NCI-H82 treated with DMSO at 0.1 percent for 48 hours (cell line): ENCODE results near the gene FGL2.
"Not testable (repeated sequence)": the region's sequence is repeated elsewhere in the genome, so short reads cannot be mapped to it uniquely, and the experiment has no call there.

ENCODE experiments used
- DNase-seq: peaks from one replicate; lab custom pipeline; 2025; ENCODE audit not compliant: unreplicated experiment; lab: John Stamatoyannopoulos, UW

The FGL2 gene

GRCh38 chr7:77199013-77199966 lies at the start of gene FGL2:
Gene FGL2 (minus strand): TSS chr7:77199819. CDS start chr7:77199793, 26 bp downstream.
- no peak for DNase-seq

- DNase-seq: no peak
These were observed 48.5 kb upstream of the FGL2 start for GRCh38 chr7:77248154-77248553.

DNA sequence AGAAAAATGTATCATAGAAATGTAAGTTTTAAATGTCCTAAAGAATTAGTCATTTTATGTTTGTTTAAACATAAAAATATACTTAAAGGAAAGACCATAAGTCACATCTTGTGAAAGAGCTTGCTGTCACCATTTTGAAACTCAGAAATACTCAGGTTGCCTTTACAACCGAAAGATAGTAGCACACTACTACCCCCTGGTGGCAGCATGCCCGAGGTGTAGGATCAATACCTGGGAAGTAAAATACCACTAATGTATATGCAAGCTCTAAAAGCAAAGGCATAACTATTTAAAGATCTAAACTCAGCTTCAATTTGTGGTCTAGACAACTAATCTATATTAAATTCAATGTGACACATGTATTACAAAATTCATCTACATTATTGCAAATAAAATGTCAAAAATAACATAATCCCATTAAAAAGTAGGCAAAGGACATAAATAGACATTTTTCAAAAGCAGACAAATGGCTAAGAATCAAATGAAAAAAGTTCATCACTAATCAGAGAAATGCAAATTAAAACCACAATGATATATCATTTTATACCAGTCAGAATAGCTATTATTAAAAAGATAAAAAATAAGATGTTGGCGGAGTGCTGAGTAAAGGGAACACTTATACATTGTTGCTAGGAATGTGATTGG lies 47.7 kb upstream of the FGL2 start:
- DNase-seq: peak; percentile 33

GRCh38 chr7:77246026-77246640 lies 46.5 kb upstream of the FGL2 start:
- DNase-seq: no peak

DNA sequence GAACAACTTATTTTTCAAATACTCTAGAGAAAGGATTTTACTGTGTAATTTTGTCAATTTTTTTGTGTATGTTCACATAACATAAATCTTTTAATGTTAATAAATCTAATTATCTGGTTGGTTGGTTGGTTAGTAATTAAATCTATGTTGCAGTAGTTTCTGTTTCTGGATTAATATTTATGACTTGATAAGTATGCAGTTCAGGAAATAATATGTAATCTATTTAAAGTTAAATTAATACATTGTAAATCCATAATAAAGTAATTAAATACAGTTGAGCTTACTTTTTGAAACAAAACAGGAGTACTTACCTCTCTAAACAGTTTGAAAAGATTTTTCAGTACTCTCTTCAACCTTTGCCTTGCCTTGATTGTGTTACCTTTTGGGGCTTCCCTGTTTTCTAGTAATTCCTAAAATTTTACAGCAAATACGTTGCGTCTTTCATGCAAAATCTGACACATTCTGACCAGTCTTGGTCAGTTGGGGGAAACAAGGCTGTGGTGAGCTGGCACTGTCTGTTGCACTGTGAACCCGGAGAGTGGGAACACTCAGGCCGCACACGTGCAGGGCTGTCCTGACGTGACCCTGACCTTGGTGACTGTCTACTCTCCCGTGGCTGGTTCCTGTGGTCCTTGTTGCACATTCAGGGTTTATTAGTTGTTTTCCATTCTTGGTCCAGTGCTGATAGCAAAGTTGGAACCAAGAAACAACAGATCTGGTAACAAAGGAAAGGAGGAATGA lies 45.6 kb upstream of the FGL2 start:
- no peak for DNase-seq

GRCh38 chr7:77244222-77244934 lies 44.8 kb upstream of the FGL2 start:
- no peak for DNase-seq

DNA sequence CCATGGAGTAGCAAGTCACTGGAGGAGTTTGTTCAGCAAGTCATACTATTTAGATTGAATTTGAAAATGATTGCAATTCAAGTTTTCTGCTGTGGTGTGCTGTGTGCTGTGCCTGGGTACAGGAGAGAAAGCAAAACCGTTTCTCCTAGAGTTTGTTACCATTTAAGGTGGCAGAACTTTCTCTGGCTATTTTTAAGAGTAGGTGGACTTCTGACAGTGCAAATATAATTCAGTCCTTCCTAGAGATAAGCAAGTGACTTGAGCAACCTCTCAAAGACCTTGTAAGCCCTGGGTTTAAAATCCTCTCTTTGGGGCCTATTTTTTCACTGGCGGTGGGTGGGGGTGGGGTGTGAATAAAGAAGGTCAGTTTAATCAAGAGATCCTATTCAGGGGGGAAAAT lies 42.9 kb upstream of the FGL2 start:
- DNase-seq: no peak

- DNase-seq: no peak
These were observed 42.4 kb upstream of the FGL2 start for GRCh38 chr7:77242068-77242467.

- DNase-seq: no peak
These were observed 39.9 kb upstream of the FGL2 start for GRCh38 chr7:77239471-77239870.

DNA sequence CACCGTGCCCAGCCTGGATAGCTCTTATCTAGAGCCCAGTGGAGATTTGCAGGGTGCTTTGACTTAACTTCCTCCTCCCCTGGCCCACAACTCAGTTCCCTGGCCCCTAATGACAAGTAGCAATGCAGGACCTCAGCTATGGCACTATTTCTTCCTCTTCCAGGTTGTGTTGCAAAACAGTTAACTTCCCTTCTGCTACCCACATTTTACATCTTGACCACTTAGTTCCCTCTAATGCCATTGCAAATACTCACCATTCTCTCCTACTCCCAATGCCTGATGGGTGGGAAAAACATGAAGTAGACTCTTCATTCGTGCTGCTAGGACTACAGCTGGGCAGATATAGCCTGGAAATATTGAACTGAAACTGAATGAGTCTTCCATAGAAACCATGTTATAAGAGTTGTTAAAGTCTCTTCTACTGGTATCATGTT lies 39.1 kb upstream of the FGL2 start:
- no peak for DNase-seq

DNA sequence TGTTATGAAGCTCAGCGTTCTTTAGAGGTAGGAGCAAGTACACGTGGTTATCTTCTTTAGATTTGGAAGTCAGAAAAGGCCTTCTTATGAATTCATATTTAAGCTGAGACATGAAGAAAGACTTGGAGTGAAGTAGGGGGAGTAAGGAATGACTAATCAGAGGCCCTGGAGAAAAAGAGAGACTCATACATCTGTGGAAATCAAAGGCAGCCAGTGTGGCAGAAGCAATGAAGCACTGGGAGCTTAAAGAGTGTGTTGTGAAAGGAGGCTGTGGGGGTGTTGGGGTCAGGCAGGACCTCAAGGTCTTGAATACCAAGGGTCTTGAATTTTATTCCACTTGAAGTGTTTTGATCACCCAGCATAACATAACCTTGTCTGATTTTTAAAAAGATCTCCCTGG lies 35.7 kb upstream of the FGL2 start:
- no peak for DNase-seq

DNA sequence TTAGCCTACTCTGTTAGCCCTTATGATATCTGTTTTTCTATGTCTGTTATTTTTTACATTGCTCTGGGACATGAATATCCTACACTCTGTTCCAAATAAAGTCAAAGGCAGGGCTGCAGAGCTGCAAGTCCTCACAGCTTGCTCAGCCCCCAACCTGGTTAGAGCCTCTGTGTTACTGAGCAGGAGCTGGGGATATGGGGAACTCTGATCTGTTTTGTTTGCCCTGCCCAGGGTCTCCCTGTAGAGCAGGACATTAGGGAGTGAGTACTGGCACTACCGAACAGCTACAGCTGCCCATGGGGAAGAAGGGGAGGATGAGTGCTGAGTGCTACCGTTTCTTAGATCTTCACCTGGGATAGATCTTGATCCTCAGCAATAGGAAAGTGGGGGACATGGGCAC lies 32.8 kb upstream of the FGL2 start:
- DNase-seq: no peak

GRCh38 chr7:77228795-77229194 lies 29.2 kb upstream of the FGL2 start:
- not testable (repeated sequence) for DNase-seq

DNA sequence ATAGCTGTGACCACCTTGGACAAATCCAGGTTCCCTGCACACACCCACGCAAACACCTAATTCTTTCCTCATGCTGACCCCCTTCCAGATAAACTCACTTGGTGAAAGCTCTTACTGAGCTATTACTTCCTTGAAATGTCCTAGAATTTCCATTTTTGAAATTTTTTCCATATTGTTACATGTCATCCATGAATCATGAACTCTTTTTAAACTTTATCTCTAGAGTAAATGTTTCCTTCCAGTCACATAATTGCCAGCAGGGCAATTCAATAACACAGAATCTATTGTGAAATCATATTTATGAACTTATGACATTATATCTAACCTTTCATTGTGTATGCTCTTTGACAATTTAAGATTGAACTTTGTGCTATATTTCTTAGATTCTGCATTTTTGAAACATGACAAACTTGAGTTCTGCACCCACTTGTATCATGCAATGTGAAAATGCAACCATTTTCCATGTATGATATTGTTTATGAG lies 26.8 kb upstream of the FGL2 start:
- no peak for DNase-seq

GRCh38 chr7:77223261-77223660 lies 23.6 kb upstream of the FGL2 start:
- DNase-seq: no peak

DNA sequence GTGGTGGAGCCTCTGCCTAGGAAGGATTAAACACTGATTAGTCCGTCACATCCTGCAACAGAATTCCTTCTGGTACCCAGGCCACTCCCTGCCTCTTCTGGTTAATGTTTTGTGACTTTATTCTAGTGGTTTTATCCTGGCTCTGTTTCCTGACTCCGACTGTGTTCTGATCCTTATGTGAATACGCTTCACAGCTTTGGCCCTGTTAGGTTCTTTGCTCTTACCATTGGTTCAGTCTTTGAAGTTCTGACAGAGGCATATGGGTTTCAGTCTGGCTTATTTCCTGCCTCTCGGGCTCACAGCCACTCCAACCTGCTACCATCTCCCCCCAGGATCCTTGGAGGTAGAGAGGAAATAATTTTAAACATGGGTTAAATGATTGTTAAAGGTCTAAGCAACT lies 23.2 kb upstream of the FGL2 start:
- no peak for DNase-seq

DNA sequence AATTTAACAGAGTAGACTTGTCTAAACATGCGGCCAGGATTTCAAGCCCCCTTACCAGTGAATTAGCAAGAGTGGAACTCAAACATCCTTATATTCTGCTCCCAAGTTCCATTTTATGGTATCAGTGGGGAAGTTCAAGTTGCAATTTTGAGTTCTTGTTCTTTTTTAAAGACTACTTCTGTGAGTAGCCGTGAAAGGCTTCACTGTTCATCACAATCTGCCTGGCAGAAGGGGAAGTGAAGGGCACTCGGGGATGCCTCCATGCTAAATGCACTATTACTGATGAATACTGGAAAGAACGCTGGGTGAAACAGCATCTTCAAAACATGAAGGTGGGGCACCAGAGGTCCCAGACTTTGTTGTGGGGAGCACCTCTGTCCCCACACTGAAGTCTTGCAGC lies 22.4 kb upstream of the FGL2 start:
- DNase-seq: no peak

- not testable (repeated sequence) for DNase-seq
These were observed 20.2 kb upstream of the FGL2 start for GRCh38 chr7:77219701-77220331.

DNA sequence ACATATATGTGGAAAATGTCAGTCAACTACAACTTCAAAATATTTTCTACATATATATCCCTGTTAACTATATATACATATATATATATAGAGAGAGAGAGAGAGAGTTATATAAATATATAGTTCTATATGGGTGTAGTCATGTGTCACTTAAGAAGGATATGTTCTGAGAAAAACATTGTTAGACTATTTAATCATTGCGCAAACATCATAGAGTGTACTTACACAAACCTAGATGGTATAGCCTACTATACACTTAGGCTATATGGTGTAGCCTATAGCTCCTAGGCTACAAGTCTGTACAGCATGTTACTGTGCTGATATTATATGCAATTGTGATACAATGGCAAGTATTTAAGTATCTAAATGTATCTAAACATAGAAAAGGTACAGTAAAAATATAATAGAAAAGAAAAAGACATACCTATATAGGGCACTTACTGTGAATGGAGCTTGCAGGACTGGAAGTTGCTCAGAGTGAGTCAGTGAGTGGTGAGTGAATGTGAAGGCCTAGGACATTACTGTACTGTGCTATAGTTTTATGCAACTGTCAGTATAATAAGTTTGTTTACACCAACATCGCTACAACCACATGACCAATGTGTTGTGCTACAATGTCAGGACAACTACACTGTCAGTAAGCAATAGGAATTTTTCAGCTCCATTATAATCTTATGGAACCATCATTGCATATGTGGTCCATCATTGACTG lies 18.0 kb upstream of the FGL2 start:
- no peak for DNase-seq
